ENCODE results near the gene CCNY. TPM values are rescaled to one million over a fixed set of nuclear protein-coding genes. Genes with fewer than 3 reads are reported as not detected.

CCNY gene
- total and polyA plus RNA-seq, 8 donors = 10.6 to 41.7 (median 26.6) TPM

DNA sequence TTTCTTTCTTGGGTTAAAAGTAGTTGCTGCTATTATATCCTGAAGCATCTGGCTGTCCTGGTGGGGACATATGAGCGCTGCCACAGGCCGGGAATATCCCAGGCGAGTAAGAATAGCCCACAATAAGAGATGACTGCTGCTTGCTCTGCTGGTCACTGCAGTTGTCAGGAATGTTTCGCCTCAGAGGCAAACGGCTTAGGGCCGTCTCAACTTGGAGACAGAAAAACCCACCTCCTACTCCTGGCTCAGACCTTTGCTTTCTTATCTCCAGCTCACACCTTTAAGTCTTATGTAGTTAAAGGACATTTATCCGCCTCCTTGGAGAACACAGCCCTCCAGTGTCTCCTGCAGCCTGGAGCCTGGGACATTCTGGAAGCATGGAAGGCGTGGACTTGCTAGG lies 268.9 kb downstream of the CCNY start, which contains the start of gene GJD4:
Gene GJD4, plus strand, starts transcription at position 151 of the 400 bp plus-strand sequence. Its CDS starts 227 bp downstream, at position 378.
- FAIRE-seq = no peak
- intact Hi-C loops (cut with DNase I) = no loop called here
- Histone ChIP-seq H3K4me3 (no peak within 1 kb of the TSS), H3K9me3 (no peaks in the 10 kb centered on the region), H3K36me3 (no peaks in the 10 kb centered on the region), H3K27me3 (no peaks in the 10 kb centered on the region), H3K4me1 (no peaks in the 10 kb centered on the region), H3K27ac (no peak within 1 kb of the TSS)
- no peak for DNase-seq
- WGBS, 2 donors = 49 to 53% methylated on average over 8 of the region's 8 CpGs
- ATAC-seq = no peak
- TF ChIP-seq, protein P1, sequence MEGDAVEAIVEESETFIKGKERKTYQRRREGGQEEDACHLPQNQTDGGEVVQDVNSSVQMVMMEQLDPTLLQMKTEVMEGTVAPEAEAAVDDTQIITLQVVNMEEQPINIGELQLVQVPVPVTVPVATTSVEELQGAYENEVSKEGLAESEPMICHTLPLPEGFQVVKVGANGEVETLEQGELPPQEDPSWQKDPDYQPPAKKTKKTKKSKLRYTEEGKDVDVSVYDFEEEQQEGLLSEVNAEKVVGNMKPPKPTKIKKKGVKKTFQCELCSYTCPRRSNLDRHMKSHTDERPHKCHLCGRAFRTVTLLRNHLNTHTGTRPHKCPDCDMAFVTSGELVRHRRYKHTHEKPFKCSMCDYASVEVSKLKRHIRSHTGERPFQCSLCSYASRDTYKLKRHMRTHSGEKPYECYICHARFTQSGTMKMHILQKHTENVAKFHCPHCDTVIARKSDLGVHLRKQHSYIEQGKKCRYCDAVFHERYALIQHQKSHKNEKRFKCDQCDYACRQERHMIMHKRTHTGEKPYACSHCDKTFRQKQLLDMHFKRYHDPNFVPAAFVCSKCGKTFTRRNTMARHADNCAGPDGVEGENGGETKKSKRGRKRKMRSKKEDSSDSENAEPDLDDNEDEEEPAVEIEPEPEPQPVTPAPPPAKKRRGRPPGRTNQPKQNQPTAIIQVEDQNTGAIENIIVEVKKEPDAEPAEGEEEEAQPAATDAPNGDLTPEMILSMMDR (IDR thresholded peaks at IDR 0.05) = no peak

- no peak overlapping the region for H3K4me3 ChIP-seq
- TF ChIP-seq, protein P1 (IDR thresholded peaks at IDR 0.05) = no peak
- no peak overlapping the region for H3K27ac ChIP-seq
- no peak for FAIRE-seq
- no peaks in the 10 kb centered on the region for H3K36me3 ChIP-seq
- no peaks in the 10 kb centered on the region for H3K27me3 ChIP-seq
- no peak for DNase-seq
- ATAC-seq = no peak
- 80 to 87% methylated on average over 6 of the region's 6 CpGs for WGBS, 2 donors
- intact Hi-C loops (cut with DNase I) = no loop called here
- H3K9me3 ChIP-seq = no peaks in the 10 kb centered on the region
- no peaks in the 10 kb centered on the region for H3K4me1 ChIP-seq
Observed at GRCh38 chr10:35606430-35606829, 270.1 kb downstream of the CCNY start.

DNA sequence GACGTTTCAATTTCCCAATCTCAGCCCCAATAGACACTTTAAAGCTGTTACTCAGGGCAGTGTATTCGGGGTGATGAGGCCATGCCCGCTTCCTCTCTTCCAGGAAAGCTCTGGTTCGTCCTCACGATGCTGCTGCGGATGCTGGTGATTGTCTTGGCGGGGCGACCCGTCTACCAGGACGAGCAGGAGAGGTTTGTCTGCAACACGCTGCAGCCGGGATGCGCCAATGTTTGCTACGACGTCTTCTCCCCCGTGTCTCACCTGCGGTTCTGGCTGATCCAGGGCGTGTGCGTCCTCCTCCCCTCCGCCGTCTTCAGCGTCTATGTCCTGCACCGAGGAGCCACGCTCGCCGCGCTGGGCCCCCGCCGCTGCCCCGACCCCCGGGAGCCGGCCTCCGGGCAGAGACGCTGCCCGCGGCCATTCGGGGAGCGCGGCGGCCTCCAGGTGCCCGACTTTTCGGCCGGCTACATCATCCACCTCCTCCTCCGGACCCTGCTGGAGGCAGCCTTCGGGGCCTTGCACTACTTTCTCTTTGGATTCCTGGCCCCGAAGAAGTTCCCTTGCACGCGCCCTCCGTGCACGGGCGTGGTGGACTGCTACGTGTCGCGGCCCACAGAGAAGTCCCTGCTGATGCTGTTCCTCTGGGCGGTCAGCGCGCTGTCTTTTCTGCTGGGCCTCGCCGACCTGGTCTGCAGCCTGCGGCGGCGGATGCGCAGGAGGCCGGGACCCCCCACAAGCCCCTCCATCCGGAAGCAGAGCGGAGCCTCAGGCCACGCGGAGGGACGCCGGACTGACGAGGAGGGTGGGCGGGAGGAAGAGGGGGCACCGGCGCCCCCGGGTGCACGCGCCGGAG lies 271.4 kb downstream of the CCNY start:
- DNase-seq (peak in 2 of 6 donors; percentile 61 to 65), FAIRE-seq (no peak), ATAC-seq (peak in 3 of 4 donors; percentile 14 to 45 (median 18))
- no peaks in the 10 kb centered on the region for H3K36me3 ChIP-seq
- no peaks in the 10 kb centered on the region for H3K9me3 ChIP-seq
- H3K27ac ChIP-seq = no peak overlapping the region
- intact Hi-C loops (cut with DNase I) = no loop called here
- H3K27me3 ChIP-seq = no peaks in the 10 kb centered on the region
- TF ChIP-seq, protein P1 (IDR thresholded peaks at IDR 0.05) = no peak
- H3K4me3 ChIP-seq = peak overlapping the region; percentile 19 to 54 (median 28)
- no peaks in the 10 kb centered on the region for H3K4me1 ChIP-seq
- 6 to 8% methylated on average over 78 of the region's 78 CpGs for WGBS, 2 donors

GRCh38 chr10:35608328-35608672 lies 272.0 kb downstream of the CCNY start:
- ATAC-seq (no peak), DNase-seq (peak in 1 of 6 donors; percentile 73), FAIRE-seq (no peak)
- no peaks in the 10 kb centered on the region for H3K9me3 ChIP-seq
- no peaks in the 10 kb centered on the region for H3K27me3 ChIP-seq
- H3K27ac ChIP-seq = no peak overlapping the region
- intact Hi-C loops (cut with DNase I) = no loop called here
- H3K36me3 ChIP-seq = no peaks in the 10 kb centered on the region
- TF ChIP-seq, protein P1 (IDR thresholded peaks at IDR 0.05) = no peak
- peak overlapping the region in 2 of 4 donors; percentile 32 to 54 for H3K4me3 ChIP-seq
- no peaks in the 10 kb centered on the region for H3K4me1 ChIP-seq
- 63 to 66% methylated on average over 11 to 16 of the region's 16 CpGs for WGBS, 2 donors

DNA sequence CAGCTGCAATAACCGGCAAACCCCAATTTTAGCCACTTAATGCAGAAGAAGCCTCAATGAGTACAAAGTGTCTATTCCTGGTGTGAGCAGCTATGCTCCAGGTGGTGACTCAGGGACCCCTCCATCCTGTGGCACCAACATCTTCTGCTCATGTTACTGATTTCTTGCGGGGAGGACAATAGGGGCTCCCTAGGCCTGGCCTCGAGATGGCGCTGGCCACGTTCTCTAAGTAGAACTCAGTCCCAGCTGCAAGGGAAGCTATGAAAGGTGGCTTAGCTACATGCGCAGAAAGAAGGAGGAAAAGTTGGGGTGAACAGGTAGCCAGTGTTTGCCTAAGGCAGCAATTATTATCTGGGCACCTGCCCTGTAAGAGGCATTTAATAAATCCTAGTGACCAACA lies 275.4 kb downstream of the CCNY start:
- no peak overlapping the region for H3K4me3 ChIP-seq
- no peaks in the 10 kb centered on the region for H3K36me3 ChIP-seq
- no peak for FAIRE-seq
- H3K4me1 ChIP-seq = no peaks in the 10 kb centered on the region
- intact Hi-C loops (cut with DNase I) = no loop called here
- H3K27me3 ChIP-seq = no peaks in the 10 kb centered on the region
- ATAC-seq = no peak
- WGBS, 2 donors = 69 to 79% methylated on average over 6 of the region's 6 CpGs
- TF ChIP-seq, protein P1 (IDR thresholded peaks at IDR 0.05) = no peak
- DNase-seq = no peak
- no peaks in the 10 kb centered on the region for H3K9me3 ChIP-seq
- no peak overlapping the region for H3K27ac ChIP-seq
